ENCODE measurements around the gene ORAI3. TPM values are rescaled to one million over a fixed set of nuclear protein-coding genes. Genes with fewer than 3 reads are reported as not detected.

The ORAI3 gene
- total RNA-seq, 1 experiment from 2014 or later: 10.8 TPM

DNA sequence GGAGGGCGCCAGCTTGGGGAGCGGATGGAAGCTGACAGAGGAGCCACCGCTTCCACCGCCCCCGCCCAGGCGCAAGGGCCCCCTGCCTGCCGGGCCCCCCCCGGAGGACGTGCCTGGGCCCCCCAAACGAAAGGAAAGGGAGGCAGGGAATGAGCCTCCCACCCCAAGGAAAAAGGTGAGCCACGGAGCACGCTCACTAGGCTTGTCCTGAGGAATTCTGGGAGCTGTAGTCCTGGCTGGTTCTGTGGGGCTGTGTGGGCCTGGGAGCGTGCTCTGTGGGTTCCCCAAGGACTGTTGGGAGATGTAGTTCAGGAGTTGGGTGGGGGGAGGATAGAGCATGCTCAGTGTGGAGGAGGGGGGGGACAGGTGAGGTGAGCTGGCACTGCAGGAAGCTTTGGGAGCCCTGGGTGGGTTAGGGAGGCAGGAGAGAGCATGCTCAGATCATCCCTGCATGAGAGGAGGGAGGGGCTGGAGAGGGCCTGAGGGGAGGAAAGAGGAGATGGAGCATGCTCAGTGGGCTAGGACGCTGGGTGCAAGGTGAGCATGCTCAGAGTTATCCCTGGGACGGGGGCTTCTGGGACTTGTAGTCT, 21.0 kb upstream of the ORAI3 start (continued):
- no peak for TF ChIP-seq IRF2 (CRISPR knock-in tag; IDR thresholded peaks at IDR 0.05; ENCODE audit: borderline replicate concordance, low read depth)
- TF ChIP-seq, protein P1, sequence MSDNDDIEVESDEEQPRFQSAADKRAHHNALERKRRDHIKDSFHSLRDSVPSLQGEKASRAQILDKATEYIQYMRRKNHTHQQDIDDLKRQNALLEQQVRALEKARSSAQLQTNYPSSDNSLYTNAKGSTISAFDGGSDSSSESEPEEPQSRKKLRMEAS (CRISPR knock-in tag; IDR thresholded peaks at IDR 0.05): no peak

DNA sequence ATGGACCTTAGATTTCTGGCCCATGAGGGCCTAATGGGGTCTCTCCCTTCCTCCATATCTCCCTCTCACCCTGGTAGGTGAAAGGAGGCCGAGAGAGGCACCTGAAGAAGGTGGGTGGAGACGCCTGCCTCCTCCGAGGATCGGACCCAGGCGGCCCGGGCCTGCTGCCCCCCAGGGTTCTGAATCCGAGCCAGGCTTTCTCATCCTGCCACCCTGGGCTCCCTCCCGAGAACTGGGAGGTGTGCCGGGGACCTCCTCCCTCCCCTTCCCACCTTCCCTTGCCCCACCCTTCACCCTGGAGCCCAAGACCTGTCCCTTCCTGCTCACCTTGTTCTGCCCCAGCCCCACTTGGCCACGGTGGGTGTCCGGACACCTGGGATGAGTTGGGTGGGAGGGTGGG, 20.5 kb upstream of the ORAI3 start:
- CTCF ChIA-PET: interaction anchor here (1.0 to 6.5 kb wide), 5 partner anchors 13 to 165 kb away, joined by 3 to 79 read pairs (median 7); no protein-coding TSS in a partner anchor

DNA sequence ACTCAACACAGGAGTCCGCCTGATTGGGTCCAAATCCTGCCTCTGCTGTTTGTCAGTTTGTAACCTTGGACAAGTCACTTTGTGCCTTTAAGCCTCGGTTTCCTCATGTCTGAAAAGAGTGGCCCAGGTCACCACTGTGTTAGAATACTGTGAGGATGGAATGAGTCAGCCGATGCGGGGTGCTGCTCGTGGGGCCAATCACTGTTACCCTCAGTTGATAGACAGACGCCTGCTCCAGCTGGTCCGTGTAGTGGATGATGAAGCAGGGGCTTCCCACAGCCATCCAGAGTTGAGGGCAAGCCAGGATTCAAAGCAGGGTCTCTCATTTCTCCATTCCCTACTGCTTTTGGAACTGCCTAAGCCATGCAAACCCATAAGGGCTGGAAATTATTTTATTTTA, 19.7 kb upstream of the ORAI3 start:
- POLR2A ChIA-PET: no interaction called here
- no peaks in the 10 kb centered on the region for H3K27me3 Mint-ChIP-seq (ENCODE audit: low read depth)
- TF ChIP-seq, protein P2, sequence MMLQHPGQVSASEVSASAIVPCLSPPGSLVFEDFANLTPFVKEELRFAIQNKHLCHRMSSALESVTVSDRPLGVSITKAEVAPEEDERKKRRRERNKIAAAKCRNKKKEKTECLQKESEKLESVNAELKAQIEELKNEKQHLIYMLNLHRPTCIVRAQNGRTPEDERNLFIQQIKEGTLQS (CRISPR knock-in tag; conservative IDR thresholded peaks at IDR 0.05): no peak
- TF ChIP-seq, protein P3, sequence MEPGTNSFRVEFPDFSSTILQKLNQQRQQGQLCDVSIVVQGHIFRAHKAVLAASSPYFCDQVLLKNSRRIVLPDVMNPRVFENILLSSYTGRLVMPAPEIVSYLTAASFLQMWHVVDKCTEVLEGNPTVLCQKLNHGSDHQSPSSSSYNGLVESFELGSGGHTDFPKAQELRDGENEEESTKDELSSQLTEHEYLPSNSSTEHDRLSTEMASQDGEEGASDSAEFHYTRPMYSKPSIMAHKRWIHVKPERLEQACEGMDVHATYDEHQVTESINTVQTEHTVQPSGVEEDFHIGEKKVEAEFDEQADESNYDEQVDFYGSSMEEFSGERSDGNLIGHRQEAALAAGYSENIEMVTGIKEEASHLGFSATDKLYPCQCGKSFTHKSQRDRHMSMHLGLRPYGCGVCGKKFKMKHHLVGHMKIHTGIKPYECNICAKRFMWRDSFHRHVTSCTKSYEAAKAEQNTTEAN (CRISPR knock-in tag; IDR thresholded peaks at IDR 0.05): no peak
- TF ChIP-seq ESRRA (CRISPR knock-in tag; IDR thresholded peaks at IDR 0.05; ENCODE audit: borderline replicate concordance) (no peak), TEAD4 (CRISPR knock-in tag; IDR thresholded peaks at IDR 0.05) (no peak), NFE2L1 (CRISPR knock-in tag; IDR thresholded peaks at IDR 0.05) (no peak), FOXP1 (CRISPR knock-in tag; IDR thresholded peaks at IDR 0.05; ENCODE audit: borderline replicate concordance) (no peak), SMAD4 (CRISPR knock-in tag; IDR thresholded peaks at IDR 0.05) (no peak), ZNF138 (CRISPR knock-in tag; conservative IDR thresholded peaks at IDR 0.05) (no peak)
- TF ChIP-seq, protein P4, sequence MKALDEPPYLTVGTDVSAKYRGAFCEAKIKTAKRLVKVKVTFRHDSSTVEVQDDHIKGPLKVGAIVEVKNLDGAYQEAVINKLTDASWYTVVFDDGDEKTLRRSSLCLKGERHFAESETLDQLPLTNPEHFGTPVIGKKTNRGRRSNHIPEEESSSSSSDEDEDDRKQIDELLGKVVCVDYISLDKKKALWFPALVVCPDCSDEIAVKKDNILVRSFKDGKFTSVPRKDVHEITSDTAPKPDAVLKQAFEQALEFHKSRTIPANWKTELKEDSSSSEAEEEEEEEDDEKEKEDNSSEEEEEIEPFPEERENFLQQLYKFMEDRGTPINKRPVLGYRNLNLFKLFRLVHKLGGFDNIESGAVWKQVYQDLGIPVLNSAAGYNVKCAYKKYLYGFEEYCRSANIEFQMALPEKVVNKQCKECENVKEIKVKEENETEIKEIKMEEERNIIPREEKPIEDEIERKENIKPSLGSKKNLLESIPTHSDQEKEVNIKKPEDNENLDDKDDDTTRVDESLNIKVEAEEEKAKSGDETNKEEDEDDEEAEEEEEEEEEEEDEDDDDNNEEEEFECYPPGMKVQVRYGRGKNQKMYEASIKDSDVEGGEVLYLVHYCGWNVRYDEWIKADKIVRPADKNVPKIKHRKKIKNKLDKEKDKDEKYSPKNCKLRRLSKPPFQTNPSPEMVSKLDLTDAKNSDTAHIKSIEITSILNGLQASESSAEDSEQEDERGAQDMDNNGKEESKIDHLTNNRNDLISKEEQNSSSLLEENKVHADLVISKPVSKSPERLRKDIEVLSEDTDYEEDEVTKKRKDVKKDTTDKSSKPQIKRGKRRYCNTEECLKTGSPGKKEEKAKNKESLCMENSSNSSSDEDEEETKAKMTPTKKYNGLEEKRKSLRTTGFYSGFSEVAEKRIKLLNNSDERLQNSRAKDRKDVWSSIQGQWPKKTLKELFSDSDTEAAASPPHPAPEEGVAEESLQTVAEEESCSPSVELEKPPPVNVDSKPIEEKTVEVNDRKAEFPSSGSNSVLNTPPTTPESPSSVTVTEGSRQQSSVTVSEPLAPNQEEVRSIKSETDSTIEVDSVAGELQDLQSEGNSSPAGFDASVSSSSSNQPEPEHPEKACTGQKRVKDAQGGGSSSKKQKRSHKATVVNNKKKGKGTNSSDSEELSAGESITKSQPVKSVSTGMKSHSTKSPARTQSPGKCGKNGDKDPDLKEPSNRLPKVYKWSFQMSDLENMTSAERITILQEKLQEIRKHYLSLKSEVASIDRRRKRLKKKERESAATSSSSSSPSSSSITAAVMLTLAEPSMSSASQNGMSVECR (CRISPR knock-in tag; IDR thresholded peaks at IDR 0.05; ENCODE audit: borderline replicate concordance): no peak
- TF ChIP-seq, protein P5, sequence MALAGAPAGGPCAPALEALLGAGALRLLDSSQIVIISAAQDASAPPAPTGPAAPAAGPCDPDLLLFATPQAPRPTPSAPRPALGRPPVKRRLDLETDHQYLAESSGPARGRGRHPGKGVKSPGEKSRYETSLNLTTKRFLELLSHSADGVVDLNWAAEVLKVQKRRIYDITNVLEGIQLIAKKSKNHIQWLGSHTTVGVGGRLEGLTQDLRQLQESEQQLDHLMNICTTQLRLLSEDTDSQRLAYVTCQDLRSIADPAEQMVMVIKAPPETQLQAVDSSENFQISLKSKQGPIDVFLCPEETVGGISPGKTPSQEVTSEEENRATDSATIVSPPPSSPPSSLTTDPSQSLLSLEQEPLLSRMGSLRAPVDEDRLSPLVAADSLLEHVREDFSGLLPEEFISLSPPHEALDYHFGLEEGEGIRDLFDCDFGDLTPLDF (CRISPR knock-in tag; IDR thresholded peaks at IDR 0.05): no peak
- TF ChIP-seq, protein P6, sequence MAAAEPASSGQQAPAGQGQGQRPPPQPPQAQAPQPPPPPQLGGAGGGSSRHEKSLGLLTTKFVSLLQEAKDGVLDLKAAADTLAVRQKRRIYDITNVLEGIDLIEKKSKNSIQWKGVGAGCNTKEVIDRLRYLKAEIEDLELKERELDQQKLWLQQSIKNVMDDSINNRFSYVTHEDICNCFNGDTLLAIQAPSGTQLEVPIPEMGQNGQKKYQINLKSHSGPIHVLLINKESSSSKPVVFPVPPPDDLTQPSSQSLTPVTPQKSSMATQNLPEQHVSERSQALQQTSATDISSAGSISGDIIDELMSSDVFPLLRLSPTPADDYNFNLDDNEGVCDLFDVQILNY (CRISPR knock-in tag; IDR thresholded peaks at IDR 0.05): no peak
- TF ChIP-seq, protein P7, sequence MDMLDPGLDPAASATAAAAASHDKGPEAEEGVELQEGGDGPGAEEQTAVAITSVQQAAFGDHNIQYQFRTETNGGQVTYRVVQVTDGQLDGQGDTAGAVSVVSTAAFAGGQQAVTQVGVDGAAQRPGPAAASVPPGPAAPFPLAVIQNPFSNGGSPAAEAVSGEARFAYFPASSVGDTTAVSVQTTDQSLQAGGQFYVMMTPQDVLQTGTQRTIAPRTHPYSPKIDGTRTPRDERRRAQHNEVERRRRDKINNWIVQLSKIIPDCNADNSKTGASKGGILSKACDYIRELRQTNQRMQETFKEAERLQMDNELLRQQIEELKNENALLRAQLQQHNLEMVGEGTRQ (CRISPR knock-in tag; IDR thresholded peaks at IDR 0.05): no peak
- TF ChIP-seq, protein P8, sequence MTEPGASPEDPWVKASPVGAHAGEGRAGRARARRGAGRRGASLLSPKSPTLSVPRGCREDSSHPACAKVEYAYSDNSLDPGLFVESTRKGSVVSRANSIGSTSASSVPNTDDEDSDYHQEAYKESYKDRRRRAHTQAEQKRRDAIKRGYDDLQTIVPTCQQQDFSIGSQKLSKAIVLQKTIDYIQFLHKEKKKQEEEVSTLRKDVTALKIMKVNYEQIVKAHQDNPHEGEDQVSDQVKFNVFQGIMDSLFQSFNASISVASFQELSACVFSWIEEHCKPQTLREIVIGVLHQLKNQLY (CRISPR knock-in tag; IDR thresholded peaks at IDR 0.05): no peak

More for the DNA sequence above, 20.5 kb upstream of the ORAI3 start:
- Mint-ChIP-seq H3K36me3 (peaks cover 29% of the 10 kb centered on the region), H3K9me3 (no peaks in the 10 kb centered on the region), H3K27me3 (ENCODE audit: low read depth) (no peaks in the 10 kb centered on the region), H3K4me3 (no peak overlapping the region), H3K4me1 (peaks cover 20% of the 10 kb centered on the region), H3K27ac (no peak overlapping the region)
- DNase-seq (ENCODE audit: low spot score) (no peak), ATAC-seq (no peak)
- POLR2A ChIA-PET: interaction anchor here (0.6 to 1.0 kb wide), 2 partner anchors 14 to 251 kb away, joined by 3 to 4 read pairs; partner anchors contain the start of gene FUS
- TF ChIP-seq NR3C1 (CRISPR knock-in tag; conservative IDR thresholded peaks at IDR 0.05; ENCODE audit: low read depth) (no peak), NFYB (CRISPR knock-in tag; conservative IDR thresholded peaks at IDR 0.05; ENCODE audit: low read depth) (no peak), GABPB1 (CRISPR knock-in tag; IDR thresholded peaks at IDR 0.05) (no peak), KAT7 (CRISPR knock-in tag; IDR thresholded peaks at IDR 0.05; ENCODE audit: borderline replicate concordance) (no peak), FOXP1 (CRISPR knock-in tag; IDR thresholded peaks at IDR 0.05; ENCODE audit: borderline replicate concordance) (no peak), NFATC4 (CRISPR knock-in tag; IDR thresholded peaks at IDR 0.05) (no peak), ZNF121 (CRISPR knock-in tag; IDR thresholded peaks at IDR 0.05) (no peak), ZNF317 (CRISPR knock-in tag; IDR thresholded peaks at IDR 0.05; ENCODE audit: borderline replicate concordance, low read depth) (no peak), NR1H2 (CRISPR knock-in tag; IDR thresholded peaks at IDR 0.05) (no peak), SP1 (CRISPR knock-in tag; conservative IDR thresholded peaks at IDR 0.05) (no peak)
- TF ChIP-seq, protein P9, sequence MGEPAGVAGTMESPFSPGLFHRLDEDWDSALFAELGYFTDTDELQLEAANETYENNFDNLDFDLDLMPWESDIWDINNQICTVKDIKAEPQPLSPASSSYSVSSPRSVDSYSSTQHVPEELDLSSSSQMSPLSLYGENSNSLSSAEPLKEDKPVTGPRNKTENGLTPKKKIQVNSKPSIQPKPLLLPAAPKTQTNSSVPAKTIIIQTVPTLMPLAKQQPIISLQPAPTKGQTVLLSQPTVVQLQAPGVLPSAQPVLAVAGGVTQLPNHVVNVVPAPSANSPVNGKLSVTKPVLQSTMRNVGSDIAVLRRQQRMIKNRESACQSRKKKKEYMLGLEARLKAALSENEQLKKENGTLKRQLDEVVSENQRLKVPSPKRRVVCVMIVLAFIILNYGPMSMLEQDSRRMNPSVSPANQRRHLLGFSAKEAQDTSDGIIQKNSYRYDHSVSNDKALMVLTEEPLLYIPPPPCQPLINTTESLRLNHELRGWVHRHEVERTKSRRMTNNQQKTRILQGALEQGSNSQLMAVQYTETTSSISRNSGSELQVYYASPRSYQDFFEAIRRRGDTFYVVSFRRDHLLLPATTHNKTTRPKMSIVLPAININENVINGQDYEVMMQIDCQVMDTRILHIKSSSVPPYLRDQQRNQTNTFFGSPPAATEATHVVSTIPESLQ (CRISPR knock-in tag; IDR thresholded peaks at IDR 0.05): no peak

More for the DNA sequence above, 19.7 kb upstream of the ORAI3 start:
- no peaks in the 10 kb centered on the region for H3K9me3 Mint-ChIP-seq
- CTCF ChIA-PET: interaction anchor here (6.5 kb wide), 1 partner anchor 12 kb away, joined by 79 read pairs; no protein-coding TSS in a partner anchor
- no peak overlapping the region for H3K27ac Mint-ChIP-seq
- H3K4me1 Mint-ChIP-seq: peaks cover 20% of the 10 kb centered on the region
- H3K4me3 Mint-ChIP-seq: no peak overlapping the region
- DNase-seq (ENCODE audit: low spot score) (no peak), ATAC-seq (no peak)
- H3K36me3 Mint-ChIP-seq: peaks cover 29% of the 10 kb centered on the region

All from WTC11 (cell line).